HG03039 (cell line): Measurements from ENCODE around the gene FAM204A.

Source experiments
- ATAC-seq: cut with Tn5 transposase; IDR thresholded peaks from one replicate; pipeline ENCODE4 v1.9.1; 2021; ENCODE audit warnings: mild to moderate bottlenecking, moderate library complexity; ENCODE audit not compliant: unreplicated experiment

FAM204A gene

DNA sequence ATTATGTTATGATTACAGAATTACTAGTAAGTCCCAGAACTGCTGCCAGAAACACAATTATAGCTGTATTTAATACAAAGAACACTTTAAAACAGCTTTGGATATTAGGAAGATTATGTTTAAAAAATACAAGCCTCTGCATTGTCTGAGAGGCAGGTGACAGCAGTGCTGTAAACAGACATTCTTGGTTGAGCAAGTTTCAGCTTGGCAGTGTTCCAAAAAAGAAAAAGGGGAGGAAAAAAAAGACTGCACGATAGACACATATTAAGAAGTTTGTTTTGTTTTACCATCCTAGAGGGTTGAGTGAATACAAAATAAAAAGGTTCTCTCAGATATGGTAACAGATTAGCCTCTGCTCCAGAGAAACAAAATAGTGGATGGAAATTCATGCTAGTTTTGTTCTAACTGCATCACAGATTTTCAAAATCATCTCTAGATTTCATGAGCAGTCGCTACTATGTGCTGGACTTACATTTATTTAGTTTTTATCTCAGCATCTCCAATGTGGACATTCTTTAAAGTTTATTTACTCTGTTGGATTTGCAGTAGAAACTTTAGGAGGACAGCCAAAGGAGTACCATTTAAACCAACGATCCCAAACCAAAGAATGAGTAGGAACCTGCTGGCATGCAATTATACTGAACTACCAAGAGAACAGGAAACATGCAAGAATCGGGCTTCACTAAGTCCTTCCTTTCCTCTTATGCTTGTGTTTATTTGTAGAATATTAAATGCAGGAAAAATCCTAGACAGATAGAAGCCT lies 9.0 kb downstream of the FAM204A start:
- ATAC-seq: no peak

DNA sequence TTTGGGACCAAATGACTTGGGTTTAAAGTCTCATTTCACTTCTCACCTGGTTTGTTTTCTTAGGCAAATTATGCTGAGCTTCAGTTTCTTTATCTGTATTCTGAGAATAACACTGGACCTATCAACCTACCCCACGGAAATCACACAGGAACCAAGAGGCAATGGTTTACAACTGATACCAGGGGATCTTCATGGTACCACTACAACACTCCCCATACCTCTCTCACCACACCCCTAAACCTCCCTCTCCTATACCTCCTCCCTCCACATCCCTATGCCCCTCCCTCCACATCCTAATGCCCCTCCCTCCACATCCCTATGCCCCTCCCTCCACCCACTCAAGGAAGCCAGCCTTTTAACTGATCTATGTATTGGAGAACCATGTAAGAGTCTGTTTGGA lies 9.9 kb downstream of the FAM204A start:
- ATAC-seq: peak; percentile 68

DNA sequence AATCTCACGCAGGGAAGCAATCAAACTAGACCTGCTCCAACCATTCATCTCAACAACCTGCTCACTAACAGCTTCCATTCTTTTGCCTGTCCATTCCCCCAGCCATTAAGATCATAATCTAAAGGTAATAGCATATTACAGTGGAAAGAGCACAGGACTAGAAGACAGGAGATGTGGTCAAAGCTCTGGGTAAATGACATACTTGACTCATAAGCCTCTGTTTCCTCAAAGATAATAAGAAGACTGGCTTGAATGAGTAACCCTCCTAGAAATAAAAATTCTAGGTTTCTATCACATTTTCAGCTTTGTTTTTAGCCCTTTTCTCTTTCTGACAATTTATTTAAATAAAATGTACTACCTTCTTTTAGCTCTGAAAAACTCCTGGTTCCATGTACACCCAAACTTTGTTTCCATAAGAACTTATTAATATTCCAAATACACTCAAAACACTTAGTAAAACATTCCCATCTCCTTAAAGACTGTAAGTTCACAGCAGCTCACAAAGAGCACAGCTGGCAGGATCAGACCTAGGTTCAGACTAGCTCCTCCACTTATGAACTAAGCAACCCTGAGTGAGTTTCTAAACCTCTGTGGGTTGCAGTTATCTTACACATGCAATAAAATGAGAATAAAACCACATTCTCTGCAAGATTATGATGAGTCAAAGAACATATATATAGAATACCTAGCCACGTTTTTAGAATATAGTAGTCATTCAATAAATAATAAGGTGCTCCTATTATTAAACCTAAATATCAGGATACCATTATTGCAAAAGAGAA lies 11.6 kb downstream of the FAM204A start:
- no peak for ATAC-seq

DNA sequence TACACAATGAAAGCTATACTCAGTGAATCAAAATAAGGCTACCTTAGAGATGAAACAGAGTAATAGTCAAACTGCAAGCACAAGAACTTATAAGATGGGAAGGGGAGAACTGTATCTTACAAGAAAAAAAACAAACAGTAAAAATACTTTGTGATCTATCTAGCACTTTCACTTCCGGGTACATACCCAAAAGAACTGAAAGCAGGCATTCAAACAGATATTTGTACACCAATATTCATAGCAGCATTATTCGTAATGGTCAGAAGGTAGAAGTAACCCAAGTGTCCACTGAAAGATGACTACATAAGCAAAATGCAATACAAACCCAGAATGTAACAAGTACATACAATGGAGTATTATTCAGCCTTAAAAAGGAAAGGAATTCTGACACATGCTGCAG lies 18.0 kb downstream of the FAM204A start:
- no peak for ATAC-seq

DNA sequence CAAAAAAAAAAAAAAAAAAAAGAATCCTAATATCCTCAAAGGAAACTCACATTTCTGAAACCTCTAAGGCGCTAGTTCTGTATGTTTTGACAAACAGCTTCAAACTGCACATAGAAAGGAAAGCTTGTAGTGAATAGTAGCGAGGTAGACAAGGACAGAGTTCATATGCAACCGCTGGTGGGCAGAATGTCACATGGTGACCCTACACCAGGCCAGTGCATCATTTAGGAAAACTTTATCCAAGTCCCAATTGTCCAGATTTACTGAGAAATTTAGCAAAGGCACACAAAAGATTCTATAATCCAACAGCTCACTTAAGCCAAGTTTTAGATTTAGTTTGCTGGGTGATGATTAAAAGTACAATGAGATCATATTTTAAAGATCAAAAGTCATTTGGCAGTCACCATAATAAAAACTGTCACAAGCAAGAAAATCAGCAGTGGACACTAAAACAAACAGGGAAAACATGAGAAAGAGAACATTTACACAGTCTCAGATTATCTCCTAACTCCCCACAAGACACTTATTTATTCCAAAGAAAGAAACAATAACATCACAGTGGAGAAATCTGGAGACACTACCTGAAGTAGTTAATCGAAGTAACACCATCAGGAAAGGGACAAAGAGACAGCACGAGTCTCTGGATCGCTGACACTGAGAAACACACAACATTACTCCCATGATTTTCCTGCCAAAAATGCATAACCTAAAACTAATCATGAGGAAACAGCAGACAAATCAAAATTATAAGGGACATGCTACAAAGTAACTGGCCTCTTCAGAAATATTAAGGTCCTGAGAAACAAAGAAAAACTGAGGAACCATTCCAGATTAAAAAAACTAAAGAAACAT lies 20.2 kb downstream of the FAM204A start:
- no peak for ATAC-seq

DNA sequence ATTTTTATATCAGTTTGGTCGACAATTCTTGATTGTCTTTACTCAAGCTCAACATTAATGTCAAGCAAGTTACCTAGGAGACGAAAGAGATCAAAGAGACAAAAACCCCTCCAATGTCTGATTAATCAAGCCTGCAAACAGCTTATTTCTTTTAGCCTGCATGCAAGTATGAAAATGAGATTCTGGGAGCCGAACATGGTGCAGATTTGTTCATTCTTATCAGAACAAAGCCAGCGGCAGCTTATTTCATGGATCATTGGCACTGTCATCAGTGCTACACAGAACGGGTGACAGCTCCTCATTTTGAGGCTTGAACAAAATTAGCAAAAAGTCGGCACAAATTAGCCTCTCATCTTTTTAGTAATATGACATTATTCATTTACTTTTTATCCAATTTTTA lies 26.5 kb downstream of the FAM204A start:
- ATAC-seq: no peak

DNA sequence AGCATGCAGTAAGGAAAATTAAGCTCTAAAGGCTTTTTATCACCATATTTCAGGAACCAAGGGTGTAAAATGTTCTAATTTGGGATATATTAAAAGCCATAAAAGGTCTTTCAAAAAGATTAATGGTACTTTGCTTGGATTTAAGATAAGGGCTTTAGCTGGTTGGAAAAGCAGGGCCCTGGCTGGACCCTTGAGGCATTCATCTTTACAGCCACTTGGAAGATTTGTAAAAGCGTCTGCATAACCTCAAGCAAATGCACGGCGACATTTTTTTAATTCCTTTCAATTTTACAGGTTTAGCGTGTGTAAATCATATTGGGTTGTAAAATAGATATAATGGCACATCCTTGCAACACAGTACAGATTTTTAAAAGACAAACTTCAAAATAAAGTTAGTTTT lies 27.2 kb downstream of the FAM204A start:
- ATAC-seq: no peak

DNA sequence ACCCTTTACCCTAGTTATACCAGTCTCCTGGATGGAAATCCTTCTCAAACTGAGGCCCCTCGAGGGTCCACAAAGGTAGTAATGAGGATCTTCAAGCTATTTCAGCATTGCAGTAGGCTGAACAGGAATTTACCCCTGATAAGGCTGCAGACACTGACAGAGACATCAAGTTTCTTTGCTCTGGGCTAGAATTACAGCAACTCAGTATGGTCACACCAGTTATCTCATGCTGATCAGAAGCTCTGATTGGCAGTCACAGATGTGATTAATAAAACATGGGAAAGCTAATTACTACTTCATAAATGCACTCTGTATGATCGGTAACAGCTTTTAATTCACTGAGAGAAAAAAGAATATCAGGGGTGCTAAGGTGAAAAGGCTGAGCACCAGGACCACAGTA lies 30.6 kb downstream of the FAM204A start:
- ATAC-seq: no peak

DNA sequence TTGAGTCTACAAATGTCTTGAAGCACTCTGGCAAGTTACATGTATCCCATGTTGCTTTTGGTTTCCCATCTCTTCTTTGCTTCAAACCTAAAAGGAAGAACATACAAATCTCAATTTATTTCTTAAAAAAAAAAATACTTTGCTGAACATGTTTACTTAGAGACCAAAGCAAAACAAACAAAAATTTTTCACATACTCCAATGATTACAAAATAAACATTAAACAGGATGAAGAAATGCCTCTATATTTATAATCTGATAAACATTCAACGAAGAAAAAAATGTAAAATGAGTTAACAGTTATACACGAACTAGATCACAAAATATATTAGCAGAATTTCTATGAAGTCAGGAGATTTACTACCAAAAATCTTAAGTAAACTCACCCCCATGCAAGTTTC lies 31.3 kb downstream of the FAM204A start:
- ATAC-seq: no peak

DNA sequence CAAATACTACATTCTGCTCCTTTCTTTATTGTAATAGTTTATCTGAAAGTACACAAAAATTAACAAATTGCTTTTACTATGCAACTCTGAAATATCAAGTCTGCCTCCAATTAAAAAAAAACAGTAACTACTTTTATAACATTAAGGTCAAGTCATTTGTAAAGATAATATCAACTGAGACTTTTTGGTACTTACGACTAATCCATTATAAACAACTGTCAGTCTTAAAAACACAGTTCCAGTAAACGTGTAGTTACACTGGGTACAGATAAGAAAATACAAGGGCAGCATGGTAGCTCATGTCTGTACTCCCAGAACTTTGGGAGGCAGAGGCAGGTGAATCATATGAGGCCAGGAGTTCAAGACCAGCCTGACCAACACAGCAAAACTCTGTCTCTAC lies 32.2 kb downstream of the FAM204A start:
- no peak for ATAC-seq

DNA sequence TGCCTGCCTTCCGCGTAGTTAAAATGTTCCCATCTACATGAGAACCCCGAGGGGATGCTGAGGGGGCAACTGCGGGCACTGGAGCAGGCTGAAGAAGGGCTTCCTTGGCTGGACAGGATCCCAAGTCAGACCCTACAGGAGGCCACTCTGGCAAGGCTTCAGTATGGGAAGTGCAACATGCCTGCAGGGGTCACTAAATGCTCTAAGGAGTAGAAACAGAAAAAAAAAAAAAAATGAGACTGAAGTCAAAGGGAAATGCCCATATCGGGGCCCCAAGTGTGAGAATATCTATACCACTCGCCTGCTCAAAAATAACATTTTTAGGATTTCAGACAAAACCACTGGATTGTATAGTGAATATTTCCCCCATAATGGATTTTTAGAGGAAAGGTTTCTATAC lies 33.5 kb downstream of the FAM204A start:
- ATAC-seq: no peak

DNA sequence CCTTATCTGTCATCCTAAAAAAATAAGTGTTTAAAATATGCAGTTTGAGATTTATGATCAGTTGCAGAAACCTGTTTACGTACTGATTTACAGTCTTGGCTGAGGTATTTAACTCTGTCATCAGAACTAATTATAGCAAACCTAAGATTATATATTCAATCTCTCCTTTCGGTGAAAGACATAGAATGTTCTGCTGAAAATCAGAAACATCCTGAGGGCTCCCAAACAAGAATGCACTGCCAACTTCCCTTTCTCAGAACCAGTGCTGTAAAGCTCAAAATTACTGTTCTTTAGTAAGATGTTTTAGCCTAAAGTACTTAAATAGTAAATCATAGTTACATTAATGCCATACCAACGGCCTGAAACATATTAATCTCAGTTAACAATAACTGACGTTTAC lies 34.3 kb downstream of the FAM204A start:
- no peak for ATAC-seq

DNA sequence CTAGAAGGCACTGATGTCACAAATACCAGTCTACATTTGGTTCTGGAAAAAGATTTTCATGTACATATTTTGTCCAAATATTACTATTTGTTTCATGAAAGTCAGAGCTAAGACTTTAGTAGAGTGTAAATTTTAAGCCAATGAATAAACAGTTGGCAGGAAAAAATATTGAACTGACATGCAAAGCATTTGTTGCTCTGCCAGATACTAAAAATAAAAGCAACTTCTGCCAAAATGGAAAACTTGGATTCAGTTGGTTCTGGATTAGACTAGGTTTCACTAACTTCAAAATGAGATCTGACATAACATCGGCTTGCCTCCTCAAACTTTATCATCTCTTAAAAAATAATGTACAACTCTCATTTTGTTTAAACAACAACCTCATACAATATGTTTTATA lies 34.9 kb downstream of the FAM204A start:
- ATAC-seq: no peak

DNA sequence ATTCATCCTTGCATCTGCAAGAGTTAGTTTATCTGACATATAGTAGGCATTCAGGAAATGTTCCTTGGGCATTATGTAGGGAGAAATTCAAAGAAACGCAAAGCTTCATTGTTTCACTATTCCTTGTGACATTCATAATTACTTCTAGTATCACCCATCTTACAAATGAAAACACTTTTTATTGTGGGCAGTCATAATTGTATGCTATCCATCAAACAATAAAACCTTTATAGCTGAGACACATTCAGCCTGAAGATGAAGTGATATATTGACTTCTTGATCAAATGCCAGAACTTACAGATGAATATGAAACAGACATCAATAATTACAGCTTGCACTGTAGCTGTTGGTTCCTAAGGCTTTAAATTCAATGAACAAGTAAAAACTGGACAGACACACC lies 36.4 kb downstream of the FAM204A start:
- ATAC-seq: no peak

DNA sequence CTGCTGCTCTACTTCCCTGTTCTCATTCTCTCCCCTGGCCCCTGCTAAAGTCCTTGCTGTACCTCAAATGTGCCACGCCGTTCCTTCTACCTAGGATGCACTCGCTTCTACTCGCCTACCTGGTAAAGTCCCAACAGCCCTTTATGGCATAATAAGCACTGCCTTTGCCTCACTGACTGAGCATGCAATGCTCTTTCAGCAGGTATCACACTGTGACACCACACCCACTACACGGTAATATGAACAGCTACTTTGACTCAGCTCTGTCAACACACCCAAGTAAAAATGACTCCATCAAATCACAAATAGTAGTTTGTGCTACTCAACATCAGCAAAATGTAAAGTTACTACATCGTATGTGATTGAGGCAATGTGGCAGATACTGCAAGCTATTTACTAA lies 37.6 kb downstream of the FAM204A start:
- no peak for ATAC-seq

DNA sequence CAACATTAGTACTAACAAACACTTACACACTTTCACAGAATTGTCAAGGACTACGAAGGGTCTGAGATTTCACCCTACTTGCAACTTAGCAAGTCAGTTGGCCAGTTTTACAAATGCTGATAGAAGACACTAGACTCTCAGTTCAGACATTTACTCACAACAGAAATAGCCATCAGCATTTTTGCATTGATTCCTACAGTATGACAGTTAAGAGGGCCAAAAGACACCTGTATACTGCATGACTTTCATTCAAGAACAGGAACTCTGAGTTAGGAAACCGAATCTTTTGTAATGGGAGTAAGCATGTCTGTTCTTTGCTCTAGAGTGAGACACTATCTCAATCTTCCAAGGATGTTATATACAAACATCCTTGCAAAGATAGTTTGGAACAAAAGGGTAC lies 40.9 kb downstream of the FAM204A start:
- no peak for ATAC-seq

DNA sequence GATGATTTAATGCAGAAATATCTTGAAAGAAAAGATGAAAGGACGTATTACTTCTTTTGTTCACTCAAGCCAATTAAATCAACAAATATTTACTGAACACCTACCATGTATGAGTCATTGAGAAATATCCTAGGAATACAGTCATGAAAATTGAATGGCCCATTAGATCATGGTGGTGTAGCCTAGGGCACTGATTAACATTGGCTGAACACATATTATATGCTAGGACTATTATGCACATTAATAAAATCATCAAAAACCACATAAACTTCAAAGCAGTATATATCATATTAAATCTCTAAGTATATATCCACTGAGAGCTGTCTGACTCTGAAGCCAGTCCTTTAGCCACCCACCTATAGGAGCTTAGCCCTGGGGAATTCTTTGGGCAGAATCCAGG lies 41.8 kb downstream of the FAM204A start:
- no peak for ATAC-seq

DNA sequence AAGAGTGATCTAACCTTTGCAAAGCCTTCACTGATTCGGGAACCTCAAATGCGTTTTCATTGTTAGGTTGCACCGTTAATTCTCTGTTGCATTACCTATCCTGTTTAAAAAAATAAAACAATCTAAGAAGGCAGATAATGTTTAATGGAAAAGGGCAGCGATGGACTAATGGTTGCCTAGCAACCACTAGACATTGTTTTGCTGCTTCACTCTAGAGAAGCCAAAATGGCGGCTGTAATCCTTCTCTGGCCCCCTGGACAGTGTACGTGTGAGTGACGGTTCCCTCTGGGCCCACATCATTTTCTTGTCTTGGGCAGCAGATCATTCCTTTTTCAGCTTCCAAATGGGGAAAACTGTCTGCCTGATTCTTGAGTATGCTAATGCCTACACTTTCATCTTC lies 43.3 kb downstream of the FAM204A start:
- no peak for ATAC-seq

DNA sequence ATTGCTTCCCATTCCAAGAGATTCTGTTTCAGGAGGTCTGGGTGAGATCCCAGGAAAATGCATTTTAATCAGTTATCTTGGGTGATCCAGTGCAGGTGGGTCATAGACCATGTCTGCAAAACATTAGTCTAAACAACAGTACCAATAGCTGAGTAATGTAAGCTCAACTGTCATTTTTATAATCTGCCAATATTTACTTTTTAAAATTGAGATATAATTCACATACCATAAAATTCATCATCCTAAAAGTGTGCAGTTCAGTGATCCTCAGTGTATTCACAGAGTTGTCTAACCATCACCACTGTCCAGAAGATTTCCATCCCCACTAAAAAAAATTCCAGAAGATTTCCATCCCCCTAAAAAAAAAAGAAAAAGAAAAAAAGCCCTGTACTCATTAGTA lies 51.0 kb downstream of the FAM204A start:
- no peak for ATAC-seq

DNA sequence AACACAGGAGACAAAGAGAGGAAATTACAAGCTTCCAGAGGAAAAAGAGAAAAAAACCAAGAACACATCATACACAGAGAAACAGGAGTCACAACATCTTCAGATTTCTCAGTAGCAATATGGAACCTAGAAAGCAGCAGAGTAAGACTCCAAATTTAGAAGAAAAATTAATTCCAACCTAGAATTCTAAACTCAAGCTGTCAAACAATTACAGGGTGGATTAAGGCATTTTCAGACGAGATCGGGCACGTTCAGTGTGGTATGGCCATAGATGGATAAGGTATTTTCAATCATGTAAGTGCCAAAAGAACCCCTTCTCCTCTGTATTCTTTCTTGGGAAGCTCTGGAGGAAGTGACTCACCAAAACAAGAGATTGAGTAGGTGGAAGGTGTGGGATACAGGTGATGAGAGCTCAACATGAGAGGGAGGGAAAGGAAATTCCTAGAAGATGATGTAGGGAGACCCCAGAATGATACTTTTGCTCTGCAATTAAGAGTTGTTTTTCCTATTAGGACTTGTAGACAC lies 51.6 kb downstream of the FAM204A start:
- ATAC-seq: no peak

DNA sequence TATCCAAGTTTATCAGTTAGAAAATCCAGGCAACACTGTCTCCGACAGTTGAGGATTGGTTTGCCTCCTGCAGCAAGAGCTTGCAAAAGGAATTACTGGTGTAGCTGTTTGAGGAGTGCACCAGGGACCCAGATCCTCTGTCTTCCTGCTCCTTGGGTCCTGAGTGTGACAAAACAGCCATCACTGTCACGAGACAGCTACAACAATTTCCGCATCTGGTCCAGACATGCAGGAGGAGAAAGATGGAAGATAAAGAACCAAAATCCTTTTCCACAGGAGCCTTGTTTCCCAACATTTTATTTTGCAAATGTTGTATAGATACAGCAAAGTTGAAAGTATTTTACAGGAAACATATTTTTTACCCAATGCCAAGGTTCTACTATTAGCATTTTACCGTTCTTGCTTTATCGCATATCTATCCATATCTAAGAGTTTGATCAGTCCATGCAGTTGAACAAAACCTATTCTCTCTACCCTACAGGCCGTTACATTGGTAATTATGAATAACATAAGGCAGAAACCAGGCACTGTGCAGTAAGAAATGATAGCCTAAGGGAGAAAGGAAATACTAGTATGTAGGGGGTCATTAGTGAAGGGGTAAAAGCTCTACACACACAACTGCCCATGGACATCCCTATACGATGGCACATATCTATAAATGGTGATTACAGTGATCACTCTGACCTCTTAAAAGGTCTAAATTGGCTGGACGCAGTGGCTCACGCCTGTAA lies 54.9 kb downstream of the FAM204A start:
- ATAC-seq: no peak
